ENCODE measurements around the gene CDH13.

Gene CDH13

GRCh38 chr16:82626791-82627261 is at the start of gene CDH13:
Gene CDH13, plus strand, starts transcription at chr16:82626969.
- no peak for TF ChIP-seq GATA2 (IDR thresholded peaks at IDR 0.05; ENCODE audit: low read depth, low read length)
- no peak for TF ChIP-seq GATA3 (IDR thresholded peaks at IDR 0.05; ENCODE audit: low read depth, low read length)

- no peak for TF ChIP-seq GATA2 (IDR thresholded peaks at IDR 0.05; ENCODE audit: low read depth, low read length)
- no peak for TF ChIP-seq GATA3 (IDR thresholded peaks at IDR 0.05; ENCODE audit: low read depth, low read length)
Measured at GRCh38 chr16:82580298-82580890, 46.4 kb upstream of the CDH13 start.

GRCh38 chr16:82582975-82583374 is 43.8 kb upstream of the CDH13 start:
- no peak for TF ChIP-seq GATA3 (IDR thresholded peaks at IDR 0.05; ENCODE audit: low read depth, low read length)

GRCh38 chr16:82583422-82583821 is 43.3 kb upstream of the CDH13 start:
- TF ChIP-seq GATA2 (IDR thresholded peaks at IDR 0.05; ENCODE audit: low read depth, low read length) (no peak), GATA3 (IDR thresholded peaks at IDR 0.05; ENCODE audit: low read depth, low read length) (no peak)

- TF ChIP-seq GATA3 (IDR thresholded peaks at IDR 0.05; ENCODE audit: low read depth, low read length) = no peak
- no peak for TF ChIP-seq GATA2 (IDR thresholded peaks at IDR 0.05; ENCODE audit: low read depth, low read length)
Measured at GRCh38 chr16:82584553-82585152, 42.1 kb upstream of the CDH13 start.

GRCh38 chr16:82585675-82586074 is 41.1 kb upstream of the CDH13 start:
- TF ChIP-seq GATA3 (IDR thresholded peaks at IDR 0.05; ENCODE audit: low read depth, low read length) = no peak
- TF ChIP-seq GATA2 (IDR thresholded peaks at IDR 0.05; ENCODE audit: low read depth, low read length) = no peak

- TF ChIP-seq GATA2 (IDR thresholded peaks at IDR 0.05; ENCODE audit: low read depth, low read length) = no peak
- no peak for TF ChIP-seq GATA3 (IDR thresholded peaks at IDR 0.05; ENCODE audit: low read depth, low read length)
Measured at GRCh38 chr16:82586130-82586529, 40.6 kb upstream of the CDH13 start.

GRCh38 chr16:82587289-82587688 is 39.5 kb upstream of the CDH13 start:
- no peak for TF ChIP-seq GATA2 (IDR thresholded peaks at IDR 0.05; ENCODE audit: low read depth, low read length)

- TF ChIP-seq GATA2 (IDR thresholded peaks at IDR 0.05; ENCODE audit: low read depth, low read length) (no peak), GATA3 (IDR thresholded peaks at IDR 0.05; ENCODE audit: low read depth, low read length) (no peak)
Measured at GRCh38 chr16:82589407-82589806, 37.4 kb upstream of the CDH13 start.

- no peak for TF ChIP-seq GATA2 (IDR thresholded peaks at IDR 0.05; ENCODE audit: low read depth, low read length)
- no peak for TF ChIP-seq GATA3 (IDR thresholded peaks at IDR 0.05; ENCODE audit: low read depth, low read length)
Measured at GRCh38 chr16:82594114-82594513, 32.7 kb upstream of the CDH13 start.

GRCh38 chr16:82598771-82599170 is 28.0 kb upstream of the CDH13 start:
- TF ChIP-seq GATA2 (IDR thresholded peaks at IDR 0.05; ENCODE audit: low read depth, low read length) (no peak), GATA3 (IDR thresholded peaks at IDR 0.05; ENCODE audit: low read depth, low read length) (no peak)

- TF ChIP-seq GATA2 (IDR thresholded peaks at IDR 0.05; ENCODE audit: low read depth, low read length) (no peak), GATA3 (IDR thresholded peaks at IDR 0.05; ENCODE audit: low read depth, low read length) (no peak)
Measured at GRCh38 chr16:82601989-82602640, 24.7 kb upstream of the CDH13 start.

- no peak for TF ChIP-seq GATA2 (IDR thresholded peaks at IDR 0.05; ENCODE audit: low read depth, low read length)
- TF ChIP-seq GATA3 (IDR thresholded peaks at IDR 0.05; ENCODE audit: low read depth, low read length) = no peak
Measured at GRCh38 chr16:82603784-82604411, 22.9 kb upstream of the CDH13 start.

- TF ChIP-seq GATA2 (IDR thresholded peaks at IDR 0.05; ENCODE audit: low read depth, low read length) = no peak
- no peak for TF ChIP-seq GATA3 (IDR thresholded peaks at IDR 0.05; ENCODE audit: low read depth, low read length)
Measured at GRCh38 chr16:82605076-82605475, 21.7 kb upstream of the CDH13 start.

All from SH-SY5Y (cell line).